HG03064 (cell line): ENCODE data around the gene CETN3.

Experiments used
- ATAC-seq: cut with Tn5 transposase; IDR thresholded peaks from one replicate; pipeline ENCODE4 v1.9.1; 2021; ENCODE audit warnings: low read depth; ENCODE audit not compliant: unreplicated experiment

CETN3 gene

GRCh38 chr5:90409318-90410177, at the start of gene CETN3:
CETN3 (minus strand) TSS chr5:90409756; CDS start chr5:90409661, 95 bp downstream.
- peak; percentile 93 for ATAC-seq

GRCh38 chr5:90446961-90447360, 37.4 kb upstream of the CETN3 start:
- no peak for ATAC-seq

- ATAC-seq, result no peak
Measured at GRCh38 chr5:90440644-90441043, 31.1 kb upstream of the CETN3 start.

GRCh38 chr5:90438100-90438499, 28.5 kb upstream of the CETN3 start:
- ATAC-seq, result no peak

- ATAC-seq, result no peak
Measured at GRCh38 chr5:90437663-90438062, 28.1 kb upstream of the CETN3 start.

- peak; percentile 50 for ATAC-seq
Measured at GRCh38 chr5:90434116-90434714, 24.7 kb upstream of the CETN3 start.

GRCh38 chr5:90424245-90424644, 14.7 kb upstream of the CETN3 start:
- ATAC-seq, result no peak

GRCh38 chr5:90421136-90421535, 11.6 kb upstream of the CETN3 start:
- no peak for ATAC-seq

- ATAC-seq, result no peak
Measured at GRCh38 chr5:90418214-90418613, 8.7 kb upstream of the CETN3 start.

GRCh38 chr5:90410178-90410762, 714 bp upstream of the CETN3 start:
- ATAC-seq, result peak; percentile 0

GRCh38 chr5:90408571-90409317, 812 bp downstream of the CETN3 start:
- ATAC-seq, result no peak

GRCh38 chr5:90406466-90406865, 3.1 kb downstream of the CETN3 start:
- ATAC-seq, result no peak

- no peak for ATAC-seq
Measured at GRCh38 chr5:90402521-90403255, 6.9 kb downstream of the CETN3 start.

- no peak for ATAC-seq
Measured at GRCh38 chr5:90399251-90399650, 10.3 kb downstream of the CETN3 start.

GRCh38 chr5:90398726-90399125, 10.8 kb downstream of the CETN3 start:
- ATAC-seq, result no peak

GRCh38 chr5:90395005-90395404, 14.6 kb downstream of the CETN3 start:
- ATAC-seq, result no peak

GRCh38 chr5:90390928-90391327, 18.6 kb downstream of the CETN3 start:
- no peak for ATAC-seq

GRCh38 chr5:90390326-90390725, 19.2 kb downstream of the CETN3 start:
- ATAC-seq, result no peak

GRCh38 chr5:90387508-90387907, 22.0 kb downstream of the CETN3 start:
- no peak for ATAC-seq

- ATAC-seq, result no peak
Measured at GRCh38 chr5:90386099-90386710, 23.4 kb downstream of the CETN3 start.
